ENCODE measurements around the gene PACSIN2.
"Not testable (repeated sequence)": the region's sequence is repeated elsewhere in the genome, so short reads cannot be mapped to it uniquely, and the experiment has no call there.

PACSIN2 gene

GRCh38 chr22:42946546-42947198, 68.3 kb downstream of the PACSIN2 start:
- no peak for DNase-seq (ENCODE audit: low read depth in 2 of 2)

- no peak for DNase-seq (ENCODE audit: low read depth in 2 of 2)
These were observed 69.2 kb downstream of the PACSIN2 start for GRCh38 chr22:42945736-42946135.

- DNase-seq (ENCODE audit: low read depth in 2 of 2), result no peak
These were observed 69.9 kb downstream of the PACSIN2 start for GRCh38 chr22:42945027-42945426.

- no peak for DNase-seq (ENCODE audit: low read depth in 2 of 2)
These were observed 70.5 kb downstream of the PACSIN2 start for GRCh38 chr22:42944409-42944808.

DNA sequence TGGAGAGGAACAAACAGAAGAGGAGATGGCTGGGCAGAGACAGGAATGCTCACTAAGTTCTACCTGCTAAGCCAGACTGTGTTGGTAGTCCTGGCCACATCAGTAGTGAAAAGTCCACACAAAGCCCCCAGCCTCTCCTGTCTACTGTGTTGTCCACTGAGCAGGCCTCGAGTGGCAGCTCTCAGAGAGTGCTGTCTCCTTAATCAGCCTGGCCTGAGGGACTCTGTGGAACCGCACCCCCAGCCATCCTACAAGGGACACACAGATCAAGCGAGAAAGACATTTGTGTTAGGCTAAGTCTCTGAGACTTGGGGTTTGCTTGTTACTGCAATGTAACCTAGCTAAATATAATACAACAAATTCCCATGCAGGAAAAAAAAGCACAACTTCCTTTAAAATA, 71.0 kb downstream of the PACSIN2 start:
- DNase-seq (ENCODE audit: low read depth in 2 of 2), result no peak

GRCh38 chr22:42942351-42942750, 72.6 kb downstream of the PACSIN2 start:
- no peak for DNase-seq (ENCODE audit: low read depth in 2 of 2)

DNA sequence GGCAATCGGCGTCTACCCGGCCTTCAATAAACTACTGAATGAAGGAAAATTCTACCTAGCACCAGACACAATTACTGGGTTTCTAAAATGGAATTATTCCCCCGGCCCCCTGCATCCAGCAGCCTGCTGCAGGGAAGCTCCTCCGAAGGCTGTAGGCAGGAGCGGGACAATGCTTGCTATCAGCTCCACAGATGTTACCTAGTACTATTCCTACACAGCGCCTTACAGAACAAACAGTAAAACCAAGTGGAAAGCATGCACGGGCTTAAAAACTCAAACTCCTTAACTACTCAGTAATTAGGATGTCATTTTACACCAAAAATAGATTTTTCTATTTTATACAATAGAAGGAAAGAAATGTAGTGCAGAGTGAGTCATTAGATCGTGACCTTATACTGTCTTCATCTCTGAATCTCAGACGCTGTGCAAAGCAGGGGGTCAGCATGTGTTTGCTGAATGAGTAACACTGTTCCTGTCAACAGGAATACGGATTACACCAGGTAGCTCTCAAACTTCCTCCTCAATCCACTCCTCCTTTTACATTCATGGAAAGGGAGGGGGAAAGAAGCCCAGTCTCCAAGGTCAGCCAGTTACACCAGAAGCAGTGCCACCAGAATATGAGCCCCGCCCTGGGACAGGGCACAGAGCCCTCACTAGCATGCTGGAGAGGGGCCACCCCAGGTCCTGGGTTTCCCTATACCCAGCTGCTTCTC, 74.9 kb downstream of the PACSIN2 start:
- DNase-seq (ENCODE audit: low read depth in 2 of 2), result no peak

DNA sequence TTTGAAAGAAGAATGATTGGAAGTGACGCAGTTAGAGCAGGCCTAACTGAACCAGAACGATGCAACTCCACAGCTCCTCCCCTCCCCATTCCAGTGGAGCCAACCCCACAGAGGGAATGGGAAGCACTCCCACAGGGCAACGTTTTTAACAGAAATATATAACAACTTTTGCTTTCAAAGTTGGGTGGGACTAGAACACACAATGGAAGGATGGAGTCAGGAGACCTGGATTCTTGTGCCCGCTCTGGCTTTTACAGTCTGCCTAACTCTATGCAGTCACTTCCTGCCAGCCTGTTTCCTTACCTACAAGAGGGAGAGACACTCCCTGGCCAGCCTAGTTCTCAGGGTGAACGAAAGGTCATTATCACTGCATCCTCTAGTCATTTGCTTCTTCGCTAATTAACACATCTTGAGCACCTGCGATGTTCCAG, 75.5 kb downstream of the PACSIN2 start:
- no peak for DNase-seq (ENCODE audit: low read depth in 2 of 2)

GRCh38 chr22:42938976-42939375, 76.0 kb downstream of the PACSIN2 start:
- no peak for DNase-seq (ENCODE audit: low read depth in 2 of 2)

DNA sequence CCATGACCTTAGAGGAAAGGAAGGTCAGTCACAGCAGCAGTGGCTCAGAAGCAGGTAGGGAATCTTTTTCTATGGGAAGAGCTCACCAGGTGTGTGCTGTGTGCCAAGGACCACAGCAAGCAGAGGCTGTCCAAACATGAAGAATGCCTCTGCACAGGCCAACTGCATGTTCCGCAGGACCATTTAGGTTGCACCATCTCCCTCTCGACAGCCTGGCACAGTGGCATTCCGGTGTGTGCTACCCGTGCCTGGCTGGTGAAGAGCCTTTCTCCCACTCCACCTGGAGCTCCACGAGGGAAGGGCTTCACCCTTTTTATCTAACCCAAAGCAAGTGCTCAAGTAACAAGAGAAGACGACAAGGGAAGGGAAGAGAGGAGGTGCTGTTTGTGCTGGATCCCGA, 76.5 kb downstream of the PACSIN2 start:
- DNase-seq (ENCODE audit: low read depth in 2 of 2), result no peak

- no peak for DNase-seq (ENCODE audit: low read depth in 2 of 2)
These were observed 77.6 kb downstream of the PACSIN2 start for GRCh38 chr22:42937164-42937843.

- DNase-seq (ENCODE audit: low read depth in 2 of 2), result not testable (repeated sequence)
These were observed 78.3 kb downstream of the PACSIN2 start for GRCh38 chr22:42936680-42937079.

GRCh38 chr22:42934338-42934737, 80.6 kb downstream of the PACSIN2 start:
- DNase-seq (ENCODE audit: low read depth in 2 of 2), result no peak

GRCh38 chr22:42933485-42934091, 81.4 kb downstream of the PACSIN2 start:
- DNase-seq (ENCODE audit: low read depth in 2 of 2), result no peak

DNA sequence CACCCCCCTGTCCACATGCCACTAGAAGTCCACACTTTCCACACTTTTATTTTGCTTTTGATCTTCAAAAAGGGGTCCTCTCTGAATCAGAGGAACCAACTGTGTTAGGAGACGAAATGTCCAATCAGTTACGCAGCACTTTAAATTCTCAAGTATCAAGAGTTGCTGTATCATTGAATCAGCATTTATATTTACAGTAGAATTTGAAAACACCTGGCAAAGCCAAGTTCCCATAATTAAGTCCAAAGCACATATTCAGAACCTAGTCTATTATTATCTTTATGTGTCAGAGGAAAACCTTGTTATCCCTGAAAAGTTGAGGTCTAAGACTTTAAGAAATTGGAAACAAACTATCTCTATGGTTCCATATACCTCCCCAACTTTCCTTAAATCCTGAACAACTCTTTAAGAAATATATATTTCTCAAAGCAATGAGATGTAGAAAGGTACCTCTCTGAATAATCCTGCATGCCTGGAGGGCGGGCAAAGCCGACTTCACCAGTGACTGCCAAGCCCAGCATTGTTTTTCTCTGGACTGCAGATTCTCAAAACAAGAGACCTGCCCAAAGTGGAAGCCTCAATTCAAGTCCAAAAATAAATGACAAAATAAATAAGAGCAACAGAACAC, 82.0 kb downstream of the PACSIN2 start:
- no peak for DNase-seq (ENCODE audit: low read depth in 2 of 2)

- DNase-seq (ENCODE audit: low read depth in 2 of 2), result no peak
These were observed 82.8 kb downstream of the PACSIN2 start for GRCh38 chr22:42932197-42932519.

- DNase-seq (ENCODE audit: low read depth in 2 of 2), result no peak
These were observed 83.3 kb downstream of the PACSIN2 start for GRCh38 chr22:42931421-42932196.

- DNase-seq (ENCODE audit: low read depth in 2 of 2), result no peak
These were observed 84.0 kb downstream of the PACSIN2 start for GRCh38 chr22:42930810-42931420.

DNA sequence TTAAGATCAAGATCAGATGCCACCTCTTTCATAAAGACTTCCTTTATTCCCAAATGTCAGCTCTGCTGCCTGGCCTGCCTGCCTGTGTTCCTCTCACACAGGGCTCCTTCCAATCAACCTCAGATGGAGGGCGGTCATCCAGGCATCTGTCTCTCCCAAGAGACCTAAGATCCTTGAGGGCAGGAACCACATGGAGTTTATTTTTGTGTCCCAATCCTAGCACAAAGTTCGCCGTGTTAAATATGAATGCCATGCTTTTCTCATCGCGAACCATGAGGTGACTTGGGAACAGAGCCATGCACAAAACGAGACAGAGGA, 85.2 kb downstream of the PACSIN2 start:
- no peak for DNase-seq (ENCODE audit: low read depth in 2 of 2)

GRCh38 chr22:42928969-42929837, 85.7 kb downstream of the PACSIN2 start:
- no peak for DNase-seq (ENCODE audit: low read depth in 2 of 2)
